ENCODE measurements around the gene MNAT1. TPM values are rescaled to one million over a fixed set of nuclear protein-coding genes. Genes with fewer than 3 reads are reported as not detected.

The MNAT1 gene
- total and polyA plus RNA-seq, 9 of the 15 experiments (the other 6 are each of a cell fraction or from before 2014, with no cell fraction given): 37.8 to 83.3 (median 60.4) TPM

GRCh38 chr14:60734465-60735242, at the start of gene MNAT1 (continued):
- TF ChIP-seq ZC3H11A (IDR thresholded peaks at IDR 0.05; ENCODE audit: low read depth, low read length) (peak; percentile 83; the same call in 1 of the 2 replicates), SNIP1 (IDR thresholded peaks at IDR 0.05; ENCODE audit: low read depth) (no peak), HDAC1 (IDR thresholded peaks at IDR 0.05) (peak in 1 of 2 experiments; percentile 75; a peak in 2 of 4 replicates), LARP7 (IDR thresholded peaks at IDR 0.05) (no peak), ILK (tag; IDR thresholded peaks at IDR 0.05; ENCODE audit: borderline replicate concordance, low read depth) (no peak), E2F6 (IDR thresholded peaks at IDR 0.05; ENCODE audit: borderline replicate concordance in 1 of 2, extremely low read depth in 1 of 2, insufficient read depth in 1 of 2, insufficient read length in 1 of 2, low read depth in 1 of 2, low read length in 1 of 2, poor library complexity in 1 of 2, severe bottlenecking in 1 of 2) (peak; percentile 7 to 58), ESRRB (CRISPR knock-in tag; IDR thresholded peaks at IDR 0.05; ENCODE audit: borderline replicate concordance) (no peak), ZHX1 (conservative IDR thresholded peaks at IDR 0.05; ENCODE audit: low read length) (no peak), MLLT1 (IDR thresholded peaks at IDR 0.05) (peak in 1 of 2 experiments; percentile 28; a peak in 1 of 4 replicates), XRCC5 (IDR thresholded peaks at IDR 0.05; ENCODE audit: low read depth, low read length) (peak; percentile 98), BRF1 (IDR thresholded peaks at IDR 0.05; ENCODE audit: borderline replicate concordance, extremely low read depth, insufficient read length) (no peak), JUND (IDR thresholded peaks at IDR 0.05; ENCODE audit: borderline replicate concordance, low read depth, low read length) (peak; percentile 62), JUND (tag; IDR thresholded peaks at IDR 0.05; ENCODE audit: borderline replicate concordance, low read depth, low read length) (no peak; the same call in 2 of the 3 replicates)

Measured in K562 (cell line).